Uterus (tissue), 4 donors: Measurements from ENCODE around the gene CTSV. TPM values are rescaled to one million over a fixed set of nuclear protein-coding genes. Genes with fewer than 3 reads are reported as not detected.

Experiments used
- DNase-seq, 2 donors: peaks; one replicate each; pipeline ENCODE4 v3.0.0-alpha.2; 2019 to 2020
- H3K27ac ChIP-seq, 2 donors: fragments of 200-600 bp; sonication (generic); 1 replicate in 1 of 2; 2 replicates in 1 of 2; pipeline ENCODE4 v1.5.1; 2016 to 2018
- H3K27me3 ChIP-seq, 2 donors: fragments of 200-600 bp; sonication (generic); one replicate each; pipeline ENCODE4 v1.5.1; 2018 to 2019; ENCODE audit warnings: control low read depth in 1 of 2
- H3K36me3 ChIP-seq, 2 donors: fragments of 200-600 bp; sonication (generic); one replicate each; pipeline ENCODE4 v1.5.1; 2019; ENCODE audit warnings: control low read depth in 1 of 2
- H3K4me1 ChIP-seq, 2 donors: fragments of 200-600 bp; sonication (generic); one replicate each; pipeline ENCODE4 v1.5.1; 2018 to 2019; ENCODE audit warnings: control low read depth in 1 of 2
- H3K4me3 ChIP-seq, 2 donors: fragments of 200-600 bp; sonication (generic); 1 replicate in 1 of 2; 2 replicates in 1 of 2; pipeline ENCODE4 v1.5.1; 2018 to 2019; ENCODE audit warnings: mild to moderate bottlenecking in 1 of 2
- H3K9me3 ChIP-seq, 2 donors: fragments of 200-600 bp; sonication (generic); one replicate each; pipeline ENCODE4 v1.5.1; 2019; ENCODE audit warnings: control low read depth in 1 of 2
- POLR2A ChIP-seq, 2 donors: fragments of 450-650 bp; IDR thresholded peaks; one replicate each; pipeline ENCODE4 v1.6.1; 2016; ENCODE audit warnings: antibody characterized with exemption in 2 of 2, mild to moderate bottlenecking in 1 of 2, moderate library complexity in 1 of 2
- intact Hi-C: fragments of 100-400 bp; cut with DNase I; formaldehyde crosslinking; loops from one replicate; pipeline ENCODE4 v1.15.1; 2023; ENCODE audit warnings: low total_unique reads
- total RNA-seq, 4 donors: library from RNA; depleted of rRNA in 3 of 4; stranded (reverse); fragments of >200 nt in 3 of 4; gene quantifications; one replicate each; pipeline versions ENCODE4 v1.1.0 to v1.2.4, GENCODE V29; 2014 to 2023
- TF ChIP-seq, protein P1 (sequence below), 4 experiments: fragments of 200-600 bp in 2 of 4; fragments of 450-650 bp in 2 of 4; sonication (generic) in 2 of 4; IDR thresholded peaks; one replicate each; pipeline ENCODE4 v1.5.1; 2016 to 2019; ENCODE audit warnings: antibody characterized with exemption in 4 of 4, mild to moderate bottlenecking in 2 of 4, moderate library complexity in 1 of 4
- donor health status: DM: yes; HTN: yes; CAD: no.

Gene CTSV
- total RNA-seq, 4 donors from 2014 or later = 1.6 TPM; not detected in 3

DNA sequence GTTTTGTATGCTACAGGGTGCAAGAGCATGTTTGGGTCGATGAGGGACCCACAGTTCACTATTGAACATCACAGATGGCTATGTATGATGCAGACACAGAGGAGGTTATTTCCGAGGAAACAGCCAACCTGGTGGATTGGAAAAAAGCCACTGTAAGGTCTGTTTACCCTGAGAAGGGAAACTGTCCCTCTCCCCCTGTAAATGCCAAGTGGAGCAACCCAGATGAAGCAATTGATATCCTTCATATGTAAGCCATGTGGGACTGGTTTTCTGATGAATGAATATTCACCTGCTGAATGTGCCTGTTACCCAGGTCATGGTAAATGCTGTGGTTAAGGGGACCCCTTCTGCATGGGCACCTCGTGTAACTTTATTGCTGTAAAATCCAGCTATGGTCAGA is 14.8 kb upstream of the CTSV start:
- Histone ChIP-seq H3K36me3 (no peaks in the 10 kb centered on the region), H3K4me1 (no peaks in the 10 kb centered on the region), H3K9me3 (no peaks in the 10 kb centered on the region), H3K4me3 (no peak overlapping the region), H3K27ac (no peak overlapping the region), H3K27me3 (no peaks in the 10 kb centered on the region)
- no peak for TF ChIP-seq POLR2A (IDR thresholded peaks at IDR 0.05)
- TF ChIP-seq, protein P1, sequence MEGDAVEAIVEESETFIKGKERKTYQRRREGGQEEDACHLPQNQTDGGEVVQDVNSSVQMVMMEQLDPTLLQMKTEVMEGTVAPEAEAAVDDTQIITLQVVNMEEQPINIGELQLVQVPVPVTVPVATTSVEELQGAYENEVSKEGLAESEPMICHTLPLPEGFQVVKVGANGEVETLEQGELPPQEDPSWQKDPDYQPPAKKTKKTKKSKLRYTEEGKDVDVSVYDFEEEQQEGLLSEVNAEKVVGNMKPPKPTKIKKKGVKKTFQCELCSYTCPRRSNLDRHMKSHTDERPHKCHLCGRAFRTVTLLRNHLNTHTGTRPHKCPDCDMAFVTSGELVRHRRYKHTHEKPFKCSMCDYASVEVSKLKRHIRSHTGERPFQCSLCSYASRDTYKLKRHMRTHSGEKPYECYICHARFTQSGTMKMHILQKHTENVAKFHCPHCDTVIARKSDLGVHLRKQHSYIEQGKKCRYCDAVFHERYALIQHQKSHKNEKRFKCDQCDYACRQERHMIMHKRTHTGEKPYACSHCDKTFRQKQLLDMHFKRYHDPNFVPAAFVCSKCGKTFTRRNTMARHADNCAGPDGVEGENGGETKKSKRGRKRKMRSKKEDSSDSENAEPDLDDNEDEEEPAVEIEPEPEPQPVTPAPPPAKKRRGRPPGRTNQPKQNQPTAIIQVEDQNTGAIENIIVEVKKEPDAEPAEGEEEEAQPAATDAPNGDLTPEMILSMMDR (IDR thresholded peaks at IDR 0.05) = no peak
- intact Hi-C loops = no loop called here
- DNase-seq = no peak

DNA sequence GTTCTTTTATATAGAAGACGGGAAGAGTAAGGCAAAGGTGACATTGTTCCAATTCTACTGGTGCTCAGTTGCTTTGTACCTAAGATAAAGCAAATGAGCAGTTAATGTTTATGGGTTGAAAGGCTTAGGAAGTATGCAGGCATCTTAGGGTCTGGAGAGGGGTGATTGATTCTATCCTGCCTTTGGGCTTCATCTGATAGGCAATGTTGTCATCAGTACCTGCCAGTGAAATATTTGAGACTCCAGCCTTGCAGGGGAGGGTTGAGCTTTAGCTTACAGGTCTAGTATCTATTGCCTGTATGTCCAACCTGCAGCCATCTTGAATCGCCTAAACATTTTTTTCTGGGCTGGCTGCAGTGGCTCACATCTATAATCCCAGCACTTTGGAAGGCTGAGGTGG is 13.8 kb upstream of the CTSV start:
- DNase-seq = no peak
- Histone ChIP-seq H3K9me3 (no peaks in the 10 kb centered on the region), H3K4me3 (no peak overlapping the region), H3K4me1 (no peaks in the 10 kb centered on the region), H3K27me3 (no peaks in the 10 kb centered on the region), H3K27ac (no peak overlapping the region), H3K36me3 (no peaks in the 10 kb centered on the region)
- no peak for TF ChIP-seq POLR2A (IDR thresholded peaks at IDR 0.05)
- TF ChIP-seq, protein P1 (IDR thresholded peaks at IDR 0.05) = no peak
- intact Hi-C loops = no loop called here

- Histone ChIP-seq H3K4me1 (no peaks in the 10 kb centered on the region), H3K9me3 (no peaks in the 10 kb centered on the region), H3K36me3 (no peaks in the 10 kb centered on the region), H3K27ac (no peak overlapping the region), H3K27me3 (no peaks in the 10 kb centered on the region), H3K4me3 (no peak overlapping the region)
- intact Hi-C loops = no loop called here
- no peak for TF ChIP-seq POLR2A (IDR thresholded peaks at IDR 0.05)
- TF ChIP-seq, protein P1 (IDR thresholded peaks at IDR 0.05) = no peak
- DNase-seq = no peak
Observed at GRCh38 chr9:97046228-97046627, 7.3 kb upstream of the CTSV start.

DNA sequence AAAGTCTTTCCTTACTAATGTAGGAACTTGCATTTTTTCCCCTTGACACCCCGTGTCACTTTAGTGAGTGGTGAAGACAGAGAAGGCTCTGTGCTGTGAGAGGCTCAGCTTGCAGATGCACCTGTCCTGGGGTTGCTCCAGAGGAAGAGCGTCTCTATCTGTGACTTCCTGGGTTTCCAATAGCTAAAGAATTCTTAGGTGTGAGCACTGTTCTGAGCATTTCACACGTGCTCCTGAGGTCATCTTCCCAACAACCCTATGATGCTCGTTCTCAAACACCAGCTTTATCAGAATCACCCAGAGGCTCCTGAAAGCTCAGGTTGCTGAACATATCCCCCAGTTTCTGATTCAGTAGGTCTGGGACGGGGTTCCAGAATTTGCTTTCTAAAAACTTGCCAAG is 6.4 kb upstream of the CTSV start:
- no peak for DNase-seq
- no peaks in the 10 kb centered on the region for H3K27me3 ChIP-seq
- no peaks in the 10 kb centered on the region for H3K36me3 ChIP-seq
- H3K27ac ChIP-seq = no peak overlapping the region
- no peaks in the 10 kb centered on the region for H3K4me1 ChIP-seq
- intact Hi-C loops = no loop called here
- H3K4me3 ChIP-seq = no peak overlapping the region
- TF ChIP-seq, protein P1 (IDR thresholded peaks at IDR 0.05) = no peak
- TF ChIP-seq POLR2A (IDR thresholded peaks at IDR 0.05) = no peak
- H3K9me3 ChIP-seq = no peaks in the 10 kb centered on the region

DNA sequence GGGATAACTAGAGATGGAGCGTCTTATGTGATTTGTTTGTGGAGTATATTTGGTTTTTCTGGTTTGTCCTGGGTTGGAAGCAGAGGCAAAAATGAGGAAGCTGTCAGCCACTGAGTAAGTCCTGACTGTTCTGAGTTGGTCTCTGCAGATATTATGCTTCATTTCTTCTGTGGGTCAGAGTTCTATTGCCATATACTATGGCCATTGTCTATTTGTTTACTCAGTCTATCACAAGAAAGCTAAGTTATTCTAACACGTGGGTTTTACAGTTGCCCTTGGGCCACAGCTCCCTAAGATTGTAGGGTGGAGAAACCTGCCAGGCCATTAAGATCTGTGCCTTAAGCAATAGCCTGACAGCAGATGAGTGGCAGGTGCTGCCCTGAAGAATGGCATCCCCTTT is 3.0 kb upstream of the CTSV start:
- intact Hi-C loops = no loop called here
- no peak for DNase-seq
- Histone ChIP-seq H3K27me3 (no peaks in the 10 kb centered on the region), H3K4me3 (no peak overlapping the region), H3K9me3 (no peaks in the 10 kb centered on the region), H3K36me3 (no peaks in the 10 kb centered on the region), H3K27ac (no peak overlapping the region), H3K4me1 (peaks cover 0 to 6% of the 10 kb centered on the region in 2 donors)
- TF ChIP-seq POLR2A (IDR thresholded peaks at IDR 0.05) = no peak
- TF ChIP-seq, protein P1 (IDR thresholded peaks at IDR 0.05) = no peak
